Urothelium cell line (cell line): ENCODE results near the gene NXPH4.

Experiments
- DNase-seq: peaks from one replicate; pipeline ENCODE4 v3.0.0; 2011; ENCODE audit warnings: low spot score, mixed read lengths
- FAIRE-seq: peaks from 2 replicates; lab custom pipeline; 2011; peaks lifted over from hg19 to GRCh38; lab: Jason Lieb, UNC

NXPH4 gene

DNA sequence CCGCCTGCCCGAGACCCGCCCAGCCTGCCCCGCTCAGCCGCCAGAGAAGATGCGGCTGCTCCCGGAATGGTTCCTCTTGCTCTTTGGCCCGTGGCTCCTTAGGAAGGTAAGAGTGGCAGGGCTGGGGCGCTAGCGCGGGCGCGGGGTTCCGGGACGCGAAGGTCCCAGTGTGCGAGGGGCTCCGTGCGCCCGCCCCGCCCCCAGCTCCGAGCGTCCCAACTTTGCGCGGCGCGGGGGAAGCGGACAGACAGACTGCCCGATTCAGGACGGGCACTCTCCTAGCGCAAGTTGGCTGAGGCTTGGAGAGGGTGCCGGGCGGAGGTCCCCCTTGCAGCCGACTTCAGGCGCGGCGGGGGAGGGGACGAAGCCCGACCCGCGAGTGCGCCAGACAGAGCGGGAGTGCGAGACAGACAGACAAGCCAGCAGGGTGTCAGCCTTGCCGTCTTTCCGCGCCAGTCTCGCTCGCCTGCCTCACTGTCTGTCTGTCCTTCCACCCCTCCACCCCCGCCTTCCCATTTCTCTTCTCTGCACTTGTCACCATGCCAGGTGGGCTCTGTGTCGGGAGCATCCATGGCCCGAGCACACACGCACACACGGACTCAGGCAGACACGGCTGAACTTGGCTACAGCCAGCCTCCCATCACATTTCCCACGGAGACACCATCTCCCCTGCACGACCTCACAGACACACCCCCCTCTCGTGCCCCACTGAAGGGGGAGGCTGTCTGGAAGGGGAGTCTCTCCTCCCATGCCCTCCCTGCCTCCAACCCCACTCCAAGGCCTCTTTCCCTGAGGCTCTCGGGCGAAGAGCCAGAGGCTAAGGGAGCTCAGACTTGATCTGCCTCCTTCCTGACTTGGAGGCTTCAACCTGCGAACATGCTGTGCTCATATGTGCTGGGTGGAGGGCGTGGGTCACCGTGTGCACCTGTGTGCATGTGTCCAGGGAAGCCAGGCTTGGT is 606 bp downstream of the NXPH4 start:
- FAIRE-seq, result peak; percentile 72
- DNase-seq, result peak; percentile 36

DNA sequence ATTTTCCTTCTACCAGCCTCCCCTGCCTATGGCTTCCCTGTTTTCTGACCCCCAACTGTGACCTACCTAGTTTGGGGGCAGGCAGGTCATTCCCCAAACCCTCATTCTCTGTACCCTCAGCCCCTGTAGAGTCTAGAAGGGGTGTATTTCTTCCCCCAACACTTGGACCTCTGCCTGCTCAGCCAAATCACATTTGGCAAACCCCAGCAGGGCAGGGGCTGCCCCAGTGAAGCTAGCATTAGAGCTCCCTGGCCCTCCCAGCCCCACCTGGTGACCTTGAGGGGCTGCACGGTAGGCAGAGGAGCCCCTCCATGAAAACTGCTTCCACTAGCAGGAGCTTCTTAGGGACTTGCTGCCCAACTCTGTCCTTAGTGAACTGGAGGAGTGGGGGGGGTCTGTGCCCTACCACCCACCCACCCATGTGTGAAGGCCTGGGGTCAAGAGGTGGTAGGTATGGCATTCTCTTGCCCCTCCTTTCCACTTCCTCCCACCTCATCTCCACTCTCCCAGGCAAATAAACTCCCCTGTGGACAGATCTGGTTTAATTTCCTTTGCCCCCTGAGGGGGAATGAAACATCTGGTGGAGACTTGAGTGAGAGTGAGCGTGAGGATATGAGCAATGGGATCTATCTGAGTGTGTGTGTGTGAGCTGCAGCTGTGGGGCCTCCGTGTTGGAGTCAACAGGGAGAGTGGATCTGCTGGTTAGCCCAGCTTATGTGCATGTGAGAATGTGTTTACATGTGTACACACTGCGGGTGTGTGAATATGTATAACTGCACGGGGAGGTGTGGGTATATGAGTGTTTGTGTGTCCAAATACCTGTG is 1.6 kb downstream of the NXPH4 start:
- peak; percentile 40 for FAIRE-seq
- DNase-seq, result no peak

DNA sequence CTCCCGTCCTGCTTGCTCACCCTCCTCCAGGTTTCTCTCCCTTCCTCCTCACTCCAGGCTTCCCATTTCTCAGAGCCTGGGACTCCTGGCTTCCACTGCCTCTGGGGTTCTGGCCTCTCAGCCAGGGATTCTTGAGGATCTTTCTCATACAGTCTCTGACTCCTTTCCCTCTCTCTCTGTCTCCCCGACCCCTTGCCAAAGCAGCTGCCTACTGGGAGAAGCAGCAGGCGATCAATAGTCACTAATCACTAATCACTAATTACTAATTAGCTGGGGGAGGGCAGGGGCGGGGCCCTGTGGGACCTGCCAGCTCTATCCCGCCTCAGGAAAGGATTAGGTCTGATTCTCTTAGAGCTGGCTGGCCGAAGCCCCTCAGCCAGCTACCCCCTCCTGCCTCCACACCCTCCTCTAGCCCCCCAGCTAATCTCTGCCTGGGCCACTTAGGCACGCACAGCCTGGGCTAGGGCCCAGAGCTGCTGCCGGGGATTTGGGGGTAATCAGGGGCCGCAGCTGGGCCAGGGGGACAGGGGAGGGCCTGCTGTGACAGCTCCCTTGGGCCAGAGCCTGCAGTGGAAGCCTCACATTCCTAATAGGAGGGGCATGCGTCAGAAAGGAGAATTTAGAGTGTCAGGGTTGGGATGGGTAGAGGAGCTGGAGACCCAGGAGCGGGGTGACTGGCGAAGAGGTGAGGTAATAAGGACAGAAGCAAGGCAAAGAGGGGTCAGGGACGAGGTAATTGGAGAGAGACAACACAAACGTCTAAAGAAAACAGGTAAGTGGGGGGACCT is 2.8 kb downstream of the NXPH4 start:
- FAIRE-seq (no peak), DNase-seq (no peak)

DNA sequence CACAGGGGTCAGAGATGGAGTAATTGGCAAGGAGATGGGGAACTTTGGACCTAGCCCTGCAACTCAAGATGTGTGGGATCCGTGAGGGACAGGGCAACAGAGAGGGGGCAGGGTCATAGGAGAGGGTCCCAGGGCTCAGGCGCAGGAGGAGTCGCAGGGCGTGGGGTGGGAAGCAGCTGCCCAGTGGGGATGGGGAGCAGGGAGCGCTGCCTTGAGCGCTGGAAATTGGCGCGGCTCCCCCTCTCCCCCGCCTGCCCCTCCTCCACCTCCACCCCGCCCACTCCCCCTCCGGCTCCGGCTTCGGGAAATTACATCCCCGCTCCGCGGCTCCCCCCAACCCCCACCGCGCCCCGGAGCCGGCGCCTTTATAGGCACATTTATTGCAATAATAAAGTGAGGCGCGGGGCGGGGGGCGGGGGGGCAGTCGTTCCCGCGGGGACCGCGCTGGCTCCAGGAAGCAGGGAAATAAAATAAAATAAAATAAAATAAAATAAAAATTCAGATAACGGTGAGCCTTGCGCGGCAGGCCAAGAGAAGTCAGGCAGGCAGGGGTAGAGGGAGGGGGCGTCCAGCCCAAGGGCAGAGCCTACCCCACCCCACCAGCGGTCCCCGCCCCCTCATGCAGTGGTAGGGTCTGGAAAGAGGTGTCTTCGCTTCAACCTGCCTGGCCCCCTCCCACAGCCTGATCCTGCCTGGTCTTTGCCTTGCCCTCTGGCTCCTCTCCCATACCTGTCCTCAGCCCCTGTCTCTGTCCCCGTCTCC is 3.6 kb downstream of the NXPH4 start:
- FAIRE-seq, result no peak
- DNase-seq, result no peak

DNA sequence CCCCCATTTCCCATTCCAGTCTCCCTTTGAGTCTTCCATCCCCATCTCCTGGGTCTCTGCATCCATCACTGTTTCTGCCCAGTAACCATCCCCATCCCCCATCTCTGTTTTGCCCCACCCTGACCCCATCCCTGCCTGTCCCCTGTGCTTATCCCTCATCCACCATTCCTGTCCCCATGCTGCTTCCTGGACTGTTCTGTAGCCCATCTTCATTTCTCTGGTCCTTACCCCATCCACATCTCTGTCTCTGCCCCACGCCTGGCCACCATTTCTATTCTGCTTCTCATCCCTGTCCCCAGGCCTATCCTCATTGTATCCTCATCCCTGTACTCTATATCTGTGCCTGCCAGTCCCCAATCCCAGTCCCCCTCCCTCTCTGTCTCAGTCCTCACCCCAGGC is 4.2 kb downstream of the NXPH4 start:
- DNase-seq (no peak), FAIRE-seq (peak; percentile 30)

DNA sequence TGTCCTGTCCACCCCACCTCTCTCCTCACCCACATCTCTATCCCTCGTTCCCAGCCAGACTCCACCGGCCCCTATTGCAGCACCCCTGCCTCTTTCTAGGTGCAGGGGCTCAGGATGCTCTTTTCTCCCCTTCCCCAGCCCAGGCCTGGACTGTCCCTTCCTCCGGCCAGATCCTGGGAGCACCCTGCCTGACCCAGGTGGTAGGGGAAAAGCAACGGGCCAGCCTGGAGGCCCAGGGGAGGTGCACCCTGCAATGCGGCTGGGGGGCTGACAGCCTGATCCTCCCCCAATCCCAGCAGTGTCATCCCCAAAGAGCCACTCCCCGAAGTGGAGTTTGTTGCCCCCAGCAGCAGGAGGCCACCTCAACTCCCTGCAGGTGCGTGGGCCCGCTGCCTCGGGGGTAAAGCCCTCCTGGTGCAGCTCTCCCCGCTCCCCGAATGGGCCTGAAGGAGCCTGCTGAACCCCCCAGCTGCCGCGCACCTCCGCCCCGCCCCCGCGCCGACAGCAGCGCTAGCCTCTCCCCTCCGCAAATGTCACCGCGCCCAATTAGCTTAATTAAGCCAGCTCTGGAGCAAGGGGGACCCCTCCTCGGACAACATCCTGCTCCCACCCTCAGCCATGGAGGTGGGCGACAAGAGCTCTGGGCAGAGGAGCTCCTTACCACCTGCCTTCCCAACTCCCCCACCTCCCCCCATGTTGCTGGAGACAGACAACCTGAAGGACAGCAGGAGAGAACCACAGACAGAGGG is 4.7 kb downstream of the NXPH4 start:
- DNase-seq, result no peak
- peak; percentile 32 for FAIRE-seq

DNA sequence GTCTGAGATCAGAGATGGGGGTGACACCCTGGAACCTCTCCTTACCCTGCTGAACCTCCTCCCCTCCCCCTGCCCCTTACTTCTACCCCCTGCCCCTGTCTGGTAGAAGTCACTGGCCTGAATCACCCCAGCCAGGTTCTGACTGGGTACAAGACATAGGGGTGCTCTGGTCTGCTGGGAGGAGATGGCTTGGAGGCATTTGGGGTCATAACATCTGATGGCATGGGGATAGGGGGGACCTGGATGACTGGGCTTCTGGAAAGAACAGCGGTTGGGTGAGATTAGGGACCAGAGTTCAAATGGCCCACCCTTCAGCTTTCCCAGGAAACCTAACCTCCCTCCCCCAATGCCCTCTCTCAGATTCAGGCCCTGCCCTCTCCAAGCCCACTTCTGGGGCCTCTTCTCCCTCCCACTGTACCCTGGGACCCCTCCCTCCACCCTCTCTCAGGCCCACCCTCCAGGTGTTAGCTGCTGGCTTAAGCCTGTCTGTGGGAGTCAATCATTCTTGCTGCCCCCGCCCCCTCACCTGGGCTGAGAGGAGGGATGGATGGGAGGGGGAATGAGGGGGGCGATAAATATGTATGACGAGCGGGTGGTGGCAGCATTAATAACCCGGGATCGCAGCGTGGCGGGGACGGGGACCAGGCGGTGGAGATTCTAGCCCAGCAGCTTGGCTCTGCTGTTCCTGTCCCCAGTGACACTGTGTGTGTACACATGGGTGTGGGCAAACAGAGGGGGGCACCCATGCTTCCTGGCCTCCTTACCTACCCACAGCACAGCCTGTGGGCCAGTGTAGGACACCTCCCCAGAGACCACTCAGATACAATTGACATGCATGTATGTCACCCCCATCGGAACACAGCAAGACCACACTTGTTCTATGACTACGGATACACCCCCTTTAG is 5.9 kb downstream of the NXPH4 start:
- DNase-seq (no peak), FAIRE-seq (no peak)

DNA sequence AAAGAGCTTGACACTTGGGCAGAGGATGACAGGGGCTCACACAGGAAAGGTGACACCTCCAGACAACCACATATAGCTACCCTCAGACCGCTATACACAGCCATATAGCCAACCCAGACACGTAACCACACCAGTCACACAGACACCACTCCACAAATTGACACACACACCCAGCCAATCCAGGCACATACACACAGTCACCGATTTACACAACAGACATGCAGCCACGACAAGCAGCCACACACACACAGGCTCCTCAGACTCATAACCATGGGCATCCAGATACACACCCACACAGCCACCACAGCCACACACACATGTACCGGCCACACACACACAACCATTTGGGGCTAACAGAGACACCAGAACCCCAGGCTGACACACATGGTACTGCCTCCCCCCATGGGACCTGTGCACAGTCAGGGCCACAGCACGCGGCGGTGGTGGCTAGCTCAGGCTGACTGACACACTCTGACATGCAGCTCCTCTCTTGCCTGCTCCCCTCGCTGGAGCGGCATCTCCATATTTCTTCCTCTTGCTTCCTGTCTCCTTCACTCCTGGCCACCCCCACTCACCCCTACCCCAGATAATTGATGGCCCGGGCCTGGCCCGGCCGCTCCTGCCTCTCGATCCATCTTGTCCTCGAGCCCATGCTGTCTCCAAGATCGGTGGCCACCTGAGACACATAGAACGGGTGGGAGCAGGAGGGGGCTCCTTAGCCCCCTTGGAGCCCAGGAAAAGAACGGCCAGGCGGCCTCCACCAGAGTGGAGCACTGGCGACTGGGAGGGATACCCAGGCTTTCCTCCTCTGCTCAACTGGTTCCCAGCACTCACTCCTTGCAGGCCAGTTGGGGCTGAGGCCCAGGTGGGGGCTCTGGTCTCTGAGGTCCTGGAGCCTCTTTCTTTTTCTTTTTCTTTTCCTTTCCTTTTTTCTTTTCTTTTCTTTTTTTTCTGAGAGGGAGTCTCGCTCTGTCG is 6.9 kb downstream of the NXPH4 start:
- FAIRE-seq, result no peak
- DNase-seq, result no peak

DNA sequence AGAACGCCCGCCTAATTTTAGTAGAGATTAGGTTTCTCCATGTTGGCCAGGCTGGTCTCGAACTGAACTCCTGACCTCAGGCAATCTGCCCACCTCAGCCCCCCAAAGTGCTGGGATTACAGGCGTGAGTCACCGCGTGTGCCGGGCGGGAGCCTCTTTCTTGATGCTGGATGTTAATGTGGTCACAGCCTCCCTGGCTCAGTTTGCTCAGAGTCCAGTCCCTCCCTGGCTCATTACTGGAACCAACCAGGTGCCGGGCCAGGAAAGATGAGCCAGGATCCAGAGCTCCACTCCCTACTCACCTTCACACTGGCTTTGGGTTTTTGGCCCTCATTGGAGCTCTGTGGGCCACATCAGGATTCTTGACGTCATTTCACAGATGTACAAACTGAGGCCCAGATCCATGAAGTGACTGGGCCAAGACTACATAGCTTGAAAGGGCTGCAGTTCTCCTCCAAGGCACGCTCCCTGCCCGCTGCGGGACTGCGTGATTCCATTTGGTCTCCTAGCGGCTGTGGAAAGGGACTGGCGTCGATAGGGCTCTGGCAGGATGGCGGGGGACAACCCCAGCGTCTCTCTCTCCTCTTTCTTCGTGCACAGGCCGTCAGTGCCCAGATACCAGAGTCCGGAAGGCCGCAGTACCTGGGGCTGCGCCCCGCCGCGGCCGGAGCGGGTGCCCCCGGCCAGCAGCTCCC is 7.8 kb downstream of the NXPH4 start:
- FAIRE-seq, result no peak
- DNase-seq, result no peak

DNA sequence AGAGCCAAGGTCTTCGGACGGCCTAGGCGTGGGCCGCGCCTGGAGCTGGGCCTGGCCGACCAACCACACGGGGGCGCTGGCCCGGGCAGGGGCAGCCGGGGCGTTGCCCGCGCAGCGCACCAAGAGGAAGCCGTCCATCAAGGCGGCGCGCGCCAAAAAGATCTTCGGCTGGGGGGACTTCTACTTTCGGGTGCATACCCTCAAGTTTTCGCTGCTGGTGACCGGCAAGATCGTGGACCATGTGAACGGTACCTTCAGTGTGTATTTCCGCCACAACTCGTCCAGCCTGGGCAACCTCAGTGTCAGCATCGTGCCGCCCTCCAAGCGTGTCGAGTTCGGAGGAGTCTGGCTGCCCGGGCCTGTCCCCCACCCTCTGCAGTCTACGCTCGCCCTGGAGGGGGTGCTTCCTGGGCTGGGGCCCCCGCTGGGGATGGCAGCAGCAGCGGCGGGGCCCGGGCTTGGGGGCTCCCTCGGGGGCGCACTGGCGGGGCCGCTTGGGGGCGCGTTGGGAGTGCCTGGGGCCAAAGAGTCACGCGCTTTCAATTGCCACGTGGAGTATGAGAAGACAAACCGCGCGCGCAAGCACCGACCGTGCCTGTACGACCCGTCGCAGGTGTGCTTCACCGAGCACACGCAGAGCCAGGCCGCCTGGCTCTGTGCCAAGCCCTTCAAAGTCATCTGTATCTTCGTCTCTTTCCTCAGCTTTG is 8.5 kb downstream of the NXPH4 start:
- DNase-seq (no peak), FAIRE-seq (no peak)

DNA sequence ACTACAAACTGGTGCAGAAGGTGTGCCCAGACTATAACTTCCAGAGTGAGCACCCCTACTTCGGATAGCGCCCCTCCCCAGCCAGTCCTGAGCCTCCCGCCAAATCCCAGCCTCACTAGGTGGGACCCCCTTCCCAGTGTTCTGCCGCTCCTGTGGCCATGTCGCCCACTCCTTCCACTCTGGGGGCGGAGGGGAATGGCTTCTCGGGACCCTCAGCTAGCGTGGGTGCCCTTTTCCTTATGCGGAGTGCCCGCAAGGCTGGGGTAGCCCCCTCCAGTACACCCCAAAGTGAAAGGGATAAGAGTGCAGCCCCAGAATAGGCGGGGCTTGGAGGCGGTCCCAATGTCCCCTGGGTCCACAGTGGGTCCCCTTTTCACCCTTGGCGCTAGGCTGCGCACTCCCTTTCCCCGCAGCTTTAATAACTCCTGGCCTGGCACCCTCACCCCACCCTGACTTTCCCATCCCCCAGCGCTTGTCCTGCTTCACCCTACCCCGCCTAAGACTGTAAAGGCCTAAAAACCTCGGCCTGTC is 9.2 kb downstream of the NXPH4 start:
- DNase-seq (no peak), FAIRE-seq (no peak)

DNA sequence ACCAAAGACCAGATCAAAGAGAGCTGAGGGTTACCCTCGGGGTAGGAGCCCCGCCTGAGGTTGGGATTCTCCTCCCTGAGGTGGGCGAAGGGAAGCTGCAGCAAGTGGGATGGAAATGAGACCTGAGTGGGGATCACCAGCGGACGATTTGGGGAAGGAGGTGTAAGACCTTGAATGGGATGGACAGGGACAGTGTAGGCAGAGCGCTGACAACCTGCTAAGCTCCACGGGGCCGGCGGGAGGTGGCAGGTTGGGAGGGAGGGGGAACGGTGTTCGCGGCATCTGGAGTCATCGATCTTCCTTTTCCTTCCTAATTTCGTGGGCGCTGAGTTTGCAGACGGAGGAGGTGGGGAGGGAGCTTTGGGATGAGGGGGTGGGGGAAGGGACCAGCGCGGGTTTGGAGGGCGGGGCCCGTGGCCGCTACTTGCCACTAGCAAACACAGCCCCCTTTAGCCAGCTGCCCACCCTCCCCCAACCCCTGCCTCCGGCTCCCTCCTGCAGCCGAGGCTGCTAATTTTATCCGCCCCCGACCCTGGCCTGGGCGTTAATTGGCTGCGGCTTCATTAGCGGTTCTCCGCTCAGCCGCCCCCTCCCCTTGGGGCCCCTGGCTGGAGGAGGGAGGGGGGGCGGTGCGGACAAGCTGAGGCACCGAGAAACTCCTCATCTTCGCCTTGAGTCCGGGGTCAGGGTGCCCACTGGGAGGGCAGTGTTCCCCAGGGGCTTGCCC is 10.2 kb downstream of the NXPH4 start:
- DNase-seq (no peak), FAIRE-seq (no peak)

DNA sequence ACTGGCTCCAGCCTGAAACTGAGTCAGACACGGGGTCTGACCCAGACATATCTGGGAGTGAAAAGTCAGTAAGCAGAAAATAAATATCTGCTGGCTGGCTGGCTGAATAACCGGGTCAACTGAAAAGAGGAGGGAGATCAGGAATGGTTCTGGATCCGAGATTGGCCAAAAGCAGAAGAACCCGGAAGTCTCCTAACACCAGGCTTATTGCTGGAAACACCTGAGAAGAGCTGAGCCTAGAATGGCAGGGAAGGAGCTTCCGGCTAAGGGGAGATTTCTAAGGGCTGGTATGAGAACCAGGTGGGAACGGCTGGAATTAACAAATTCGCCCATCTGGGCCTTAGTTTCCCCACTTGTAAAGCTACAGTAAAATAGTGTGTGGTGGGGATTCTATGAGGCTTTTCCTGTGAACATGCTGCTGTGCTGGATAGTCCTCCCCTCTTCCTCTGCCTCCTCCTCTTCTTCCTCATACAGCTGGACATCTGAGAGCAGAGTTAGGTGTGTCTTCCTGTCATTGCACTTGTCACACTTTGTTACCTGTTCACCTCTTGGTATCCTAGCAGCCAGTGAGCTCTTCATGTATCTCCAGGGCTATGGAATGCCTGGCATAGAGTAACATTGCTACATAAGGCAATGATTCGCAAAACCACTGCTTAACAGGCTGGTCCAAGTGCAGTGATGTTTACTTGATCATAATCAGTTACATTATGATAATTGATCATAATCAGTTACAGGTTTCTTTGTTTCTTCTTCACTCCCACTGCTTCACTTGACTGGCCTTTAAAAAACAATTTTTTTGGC is 10.9 kb downstream of the NXPH4 start:
- DNase-seq (no peak), FAIRE-seq (no peak)

DNA sequence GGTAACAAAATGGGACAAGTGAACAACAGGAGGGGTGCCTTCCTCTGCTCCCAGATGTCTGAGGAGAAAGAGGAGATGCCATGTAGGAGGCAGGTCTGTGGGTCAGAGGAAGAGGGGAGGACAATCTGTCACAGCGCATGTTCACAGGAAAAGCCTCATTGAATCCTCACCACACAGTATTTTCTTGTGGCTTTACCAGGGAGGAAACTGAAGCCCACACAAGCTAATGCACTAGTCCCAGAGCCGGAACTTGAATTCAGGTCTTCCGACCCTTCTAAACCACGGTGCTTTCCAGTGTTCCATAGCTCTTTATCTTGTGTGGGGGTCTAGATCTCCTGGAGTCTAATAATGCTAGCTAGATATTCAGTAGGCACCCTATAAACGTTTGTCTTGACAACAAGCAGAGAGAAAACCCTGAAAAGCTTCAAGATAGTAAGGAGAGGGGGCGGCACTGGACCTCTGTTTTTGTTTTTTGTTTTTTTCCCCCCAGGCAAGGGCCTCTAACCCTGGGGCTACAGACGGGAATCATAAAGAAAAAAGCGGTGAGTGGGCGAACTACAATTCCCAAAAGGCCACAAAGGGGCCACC is 12.5 kb downstream of the NXPH4 start:
- DNase-seq, result no peak

More for the DNA sequence above, 12.5 kb downstream of the NXPH4 start:
- FAIRE-seq, result no peak
